ENCODE results near the gene SFR1.

The SFR1 gene

DNA sequence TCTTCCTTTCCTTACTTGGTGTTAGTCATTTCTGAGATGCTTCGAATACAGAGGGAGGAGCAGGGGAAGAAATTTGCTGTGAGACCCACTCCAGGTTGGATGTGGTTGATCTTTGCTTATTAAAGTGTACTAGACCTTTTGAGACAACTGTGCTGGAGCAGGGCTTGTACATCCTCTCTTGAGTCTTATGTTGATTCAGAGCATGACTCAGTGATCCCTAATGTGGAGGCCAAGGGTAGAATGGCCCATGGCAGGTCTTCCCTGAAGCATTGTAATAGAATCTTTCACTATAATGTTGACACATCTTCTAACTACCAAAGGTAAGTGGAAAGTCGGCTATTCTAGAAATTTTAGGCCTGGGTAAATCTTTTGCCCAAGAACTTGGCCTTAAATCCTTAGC, 17.0 kb upstream of the SFR1 start:
- no peak for DNase-seq (ENCODE audit: low read depth in 3 of 3)

- no peak for DNase-seq (ENCODE audit: low read depth in 3 of 3)
Measured at GRCh38 chr10:104109908-104110662, 11.9 kb upstream of the SFR1 start.

GRCh38 chr10:104113376-104113956, 8.5 kb upstream of the SFR1 start:
- DNase-seq (ENCODE audit: low read depth in 3 of 3), result no peak

DNA sequence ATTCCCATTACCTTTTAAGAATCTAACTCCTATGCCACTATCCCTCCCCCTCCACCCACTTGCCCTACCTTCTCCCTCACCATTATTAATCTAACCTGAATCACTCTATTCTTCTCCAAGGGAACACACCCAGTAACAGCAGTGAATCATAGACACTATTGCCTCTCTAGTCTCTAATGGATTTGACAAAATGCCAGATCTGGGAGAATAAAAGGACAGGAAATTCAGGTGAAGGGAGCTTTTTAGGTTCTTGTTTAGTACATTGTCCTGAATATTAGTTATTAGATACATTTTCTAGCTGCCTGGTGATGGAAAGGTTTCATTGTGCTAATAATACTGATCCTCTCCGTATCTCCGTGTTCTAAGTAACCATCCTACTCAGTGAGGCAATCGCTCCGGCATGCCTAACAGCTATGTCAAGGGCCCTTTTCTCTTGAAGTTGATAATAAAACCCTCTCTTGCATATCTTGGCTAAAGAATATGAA, 4.1 kb upstream of the SFR1 start:
- DNase-seq (ENCODE audit: low read depth in 3 of 3), result no peak

DNA sequence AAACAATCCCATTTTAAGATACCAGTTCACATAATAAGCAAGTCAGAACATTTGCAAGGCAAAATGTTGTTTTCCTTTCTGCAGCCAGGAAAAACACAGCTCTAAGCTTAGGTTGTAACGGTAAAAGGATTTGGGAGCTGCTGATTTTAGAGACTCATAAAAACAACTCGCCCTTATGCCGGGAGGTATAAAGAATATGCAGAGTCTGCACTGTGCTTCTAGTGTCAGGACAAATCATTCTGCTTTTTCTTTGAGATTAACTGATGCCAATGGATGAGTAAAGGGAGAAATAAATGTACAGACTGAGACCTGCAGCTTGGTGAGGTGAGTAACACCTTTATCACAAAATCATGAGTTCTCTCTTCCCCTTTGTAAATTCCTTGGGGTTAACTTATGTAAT, 2.0 kb upstream of the SFR1 start:
- no peak for DNase-seq (ENCODE audit: low read depth in 3 of 3)

DNA sequence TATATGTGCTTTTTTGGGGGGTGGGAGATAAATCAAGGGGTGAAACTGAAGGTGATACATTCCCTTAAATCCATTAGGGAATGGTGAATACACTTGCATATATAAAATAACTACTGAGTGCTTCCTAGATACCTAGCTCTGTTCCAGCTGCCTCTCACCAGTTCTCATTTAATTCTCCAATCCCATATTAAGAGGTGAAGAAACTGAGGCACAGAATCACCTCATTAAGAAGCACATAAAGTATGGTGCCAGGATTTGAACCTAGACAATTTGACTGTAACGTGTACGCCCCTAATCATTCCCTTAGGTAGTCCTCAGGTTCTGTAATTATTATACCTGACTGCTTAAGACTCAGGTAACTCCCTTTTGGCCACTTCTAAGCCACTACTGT, 1.5 kb upstream of the SFR1 start:
- DNase-seq (ENCODE audit: low read depth in 3 of 3), result no peak

DNA sequence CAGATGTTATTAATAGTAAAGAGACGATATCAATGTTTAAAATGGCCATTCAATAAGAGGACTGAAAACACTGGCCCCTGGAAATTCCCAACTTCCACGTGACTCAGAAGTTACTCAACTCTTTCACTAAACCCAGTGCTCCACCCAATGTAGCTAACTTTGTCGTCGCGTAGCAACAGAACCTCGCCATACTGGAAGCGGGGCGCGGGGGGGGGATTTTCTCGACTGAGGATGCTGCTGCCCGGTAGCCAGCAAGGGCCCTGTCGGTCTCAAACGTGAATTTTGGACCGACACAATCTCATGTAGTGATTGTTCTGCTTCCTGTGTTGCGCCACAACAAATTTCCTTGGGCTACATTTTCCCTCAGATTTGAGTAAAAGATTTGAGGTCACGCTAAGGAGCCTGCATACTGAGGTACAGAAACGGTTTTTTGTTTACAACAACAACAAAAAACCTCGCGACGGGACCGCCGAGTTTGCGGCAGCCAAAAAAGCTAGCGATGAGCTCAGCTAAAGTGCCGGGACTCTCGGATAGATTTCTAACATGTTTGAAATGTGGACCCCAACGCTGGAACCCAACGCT, 977 bp upstream of the SFR1 start:
- peak; percentile 52 to 76 (median 64) for DNase-seq (ENCODE audit: low read depth in 3 of 3)

DNA sequence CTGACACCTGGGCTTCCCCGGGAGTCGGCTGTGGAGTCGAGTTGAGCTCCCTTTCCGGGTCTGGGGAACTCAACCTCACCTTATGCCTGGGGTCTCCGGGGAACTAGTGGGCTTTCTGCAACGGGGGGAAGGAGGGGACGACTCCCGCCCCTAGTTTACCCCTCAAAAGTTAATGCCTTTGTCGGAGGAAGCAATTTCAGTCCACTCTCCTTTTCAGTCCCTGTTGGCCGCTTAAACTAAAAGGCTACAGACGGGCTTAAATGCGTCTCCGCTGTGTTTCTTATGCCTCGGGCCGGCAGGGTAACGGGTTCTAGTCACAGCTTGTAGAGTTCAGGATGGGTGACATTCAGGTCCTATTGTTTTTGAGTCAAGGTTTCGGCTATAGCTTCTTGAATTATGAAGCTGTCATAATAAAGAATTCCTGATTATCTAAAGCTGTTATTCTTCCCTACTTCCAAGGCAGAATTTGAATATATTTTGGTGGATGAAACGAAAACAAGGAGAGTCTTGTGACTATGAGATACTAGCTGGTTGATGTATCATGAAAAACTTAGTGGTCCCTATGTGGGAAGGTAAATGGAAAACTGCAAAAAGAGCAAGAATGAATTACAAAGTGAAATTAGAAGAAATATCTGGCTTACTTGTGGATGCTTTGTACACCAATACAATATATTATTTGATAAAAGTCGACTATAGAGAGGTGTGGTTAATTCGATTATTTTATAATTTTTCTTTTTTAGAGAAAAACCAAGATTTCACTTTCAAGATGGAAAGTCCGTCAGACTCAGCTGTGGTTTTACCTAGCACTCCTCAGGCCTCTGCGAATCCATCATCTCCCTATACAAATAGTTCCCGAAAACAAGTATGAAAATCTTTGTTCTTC, 495 bp downstream of the SFR1 start:
- DNase-seq (ENCODE audit: low read depth in 3 of 3), result no peak

DNA sequence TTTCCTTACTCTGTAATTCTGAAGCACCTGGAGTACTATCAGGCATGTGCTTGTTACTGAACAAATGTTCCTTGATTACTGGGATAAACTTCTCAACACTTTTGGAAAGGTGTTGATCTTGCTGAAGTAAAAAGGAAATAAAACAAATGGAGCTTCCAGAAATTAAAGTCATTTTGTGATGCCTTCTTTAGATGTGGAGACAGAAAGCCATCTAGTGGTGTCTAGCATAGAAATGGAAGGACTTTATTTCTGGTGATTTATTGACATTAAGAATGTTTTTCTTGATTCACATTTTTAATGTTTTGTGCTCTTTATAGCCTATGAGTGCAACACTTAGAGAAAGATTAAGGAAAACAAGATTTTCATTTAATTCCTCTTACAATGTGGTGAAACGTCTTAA, 1.4 kb downstream of the SFR1 start:
- no peak for DNase-seq (ENCODE audit: low read depth in 3 of 3)

DNA sequence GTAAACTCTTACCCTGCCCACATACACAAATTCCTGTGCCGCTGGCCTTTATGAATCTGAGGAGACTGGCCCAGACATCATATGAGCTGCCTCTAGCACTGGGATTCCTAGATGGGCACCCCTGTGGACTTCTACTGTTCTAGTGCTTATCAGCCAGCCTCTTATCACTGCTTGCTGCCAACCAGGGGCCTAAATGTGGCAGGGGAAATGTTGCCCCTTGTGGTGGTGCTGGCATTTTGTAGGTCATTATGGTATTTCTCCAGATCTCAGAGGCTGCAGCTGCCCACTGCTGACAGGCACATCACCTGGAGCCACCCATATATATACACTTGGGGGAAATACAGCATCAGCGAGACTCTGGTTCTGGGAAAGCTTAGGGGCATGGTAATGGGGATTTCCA, 5.4 kb downstream of the SFR1 start:
- no peak for DNase-seq (ENCODE audit: low read depth in 3 of 3)

- no peak for DNase-seq (ENCODE audit: low read depth in 3 of 3)
Measured at GRCh38 chr10:104128214-104128613, 6.2 kb downstream of the SFR1 start.

DNA sequence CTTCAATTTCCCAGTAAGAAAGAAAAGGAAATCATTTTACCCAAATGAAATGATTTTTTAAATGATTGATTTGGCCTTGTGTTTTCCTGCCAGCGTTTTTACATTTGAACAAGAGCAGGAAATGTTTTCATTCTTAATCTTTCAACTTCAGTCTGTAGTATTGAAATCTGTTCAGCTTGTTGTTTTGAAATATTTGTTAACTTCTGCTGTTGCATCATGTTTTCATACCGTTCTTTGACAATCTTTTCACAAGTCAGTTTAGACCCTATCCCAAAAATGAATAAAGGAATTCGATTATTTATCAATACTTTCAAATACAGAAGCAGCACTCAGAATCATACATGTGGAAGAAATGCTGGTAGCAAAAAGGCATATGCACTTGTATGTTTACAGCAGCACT, 8.1 kb downstream of the SFR1 start:
- DNase-seq (ENCODE audit: low read depth in 3 of 3), result no peak

DNA sequence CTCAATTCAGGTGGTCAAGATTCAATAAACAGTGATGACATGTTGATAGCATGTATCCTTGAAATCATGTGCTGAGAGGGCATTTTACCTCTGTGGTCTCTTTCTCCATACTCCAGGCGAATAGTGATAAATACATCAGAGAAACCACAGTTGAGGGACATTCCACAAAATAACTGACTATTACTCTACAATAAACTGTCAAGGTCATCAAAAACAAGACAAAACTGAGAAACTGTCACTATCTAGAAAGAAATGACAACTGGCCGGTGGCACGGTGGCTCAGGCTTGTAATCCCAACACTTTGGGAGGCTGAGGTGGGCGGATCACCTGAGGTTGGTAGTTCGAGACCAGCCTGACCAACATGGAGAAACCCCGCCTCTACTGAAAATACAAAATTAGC, 16.2 kb downstream of the SFR1 start:
- no peak for DNase-seq (ENCODE audit: low read depth in 3 of 3)

DNA sequence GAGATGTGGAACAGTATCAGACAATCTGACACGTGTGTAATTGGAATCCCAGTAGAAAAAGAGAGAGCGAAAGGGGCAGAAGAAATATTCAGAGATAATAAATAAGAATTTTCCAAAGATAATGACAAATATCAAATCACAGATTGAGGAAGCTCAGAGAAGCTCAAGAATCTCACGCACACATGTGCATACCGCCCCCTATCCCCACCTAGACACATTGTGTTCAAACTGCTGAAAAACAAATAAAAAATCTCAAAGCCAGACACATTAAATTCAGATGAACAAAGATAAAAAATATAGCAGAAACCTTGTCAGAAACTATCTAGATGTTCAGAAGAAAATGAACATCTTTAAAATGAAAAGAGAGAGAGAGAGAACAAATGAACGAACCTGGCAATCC, 17.2 kb downstream of the SFR1 start:
- DNase-seq (ENCODE audit: low read depth in 3 of 3), result no peak

DNA sequence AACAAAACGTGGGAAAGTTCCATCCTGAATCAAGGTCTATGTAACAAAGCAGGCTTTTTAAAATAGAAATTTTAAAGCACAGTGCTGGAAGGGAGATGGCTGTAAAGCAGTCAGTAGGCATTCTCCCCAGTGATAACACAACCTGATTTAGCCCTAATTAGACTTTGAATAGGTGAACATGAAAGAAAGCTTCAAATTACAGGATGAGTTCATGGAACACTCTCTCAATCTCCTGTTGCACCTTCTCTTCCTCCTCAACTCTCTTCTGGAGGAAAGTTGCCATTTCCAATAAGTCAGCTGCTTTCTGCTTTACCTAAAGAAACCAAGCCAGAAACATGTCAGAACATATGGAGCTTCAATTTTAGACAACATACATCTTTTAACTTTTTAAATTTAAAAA, 20.1 kb downstream of the SFR1 start:
- no peak for DNase-seq (ENCODE audit: low read depth in 3 of 3)

- no peak for DNase-seq (ENCODE audit: low read depth in 3 of 3)
Measured at GRCh38 chr10:104143829-104144228, 21.9 kb downstream of the SFR1 start.

DNA sequence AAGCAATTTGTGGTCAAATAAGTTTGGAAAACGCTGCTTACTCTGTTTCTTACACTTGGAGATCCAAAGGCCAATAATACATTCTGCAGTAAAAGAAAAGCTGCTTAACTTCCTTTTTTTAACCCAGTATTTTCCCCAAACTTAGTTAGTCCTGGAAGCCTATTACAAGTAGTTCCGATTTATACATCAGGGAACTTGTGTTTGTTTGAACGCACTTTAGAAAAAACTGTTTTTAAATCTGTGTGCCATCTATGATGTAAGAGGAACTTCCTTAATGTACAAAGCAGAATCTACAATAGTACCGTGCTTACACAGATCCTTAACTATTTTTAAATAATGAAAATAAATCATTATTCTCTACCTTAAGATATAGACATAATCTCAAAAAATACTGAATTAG, 23.0 kb downstream of the SFR1 start:
- no peak for DNase-seq (ENCODE audit: low read depth in 3 of 3)

DNA sequence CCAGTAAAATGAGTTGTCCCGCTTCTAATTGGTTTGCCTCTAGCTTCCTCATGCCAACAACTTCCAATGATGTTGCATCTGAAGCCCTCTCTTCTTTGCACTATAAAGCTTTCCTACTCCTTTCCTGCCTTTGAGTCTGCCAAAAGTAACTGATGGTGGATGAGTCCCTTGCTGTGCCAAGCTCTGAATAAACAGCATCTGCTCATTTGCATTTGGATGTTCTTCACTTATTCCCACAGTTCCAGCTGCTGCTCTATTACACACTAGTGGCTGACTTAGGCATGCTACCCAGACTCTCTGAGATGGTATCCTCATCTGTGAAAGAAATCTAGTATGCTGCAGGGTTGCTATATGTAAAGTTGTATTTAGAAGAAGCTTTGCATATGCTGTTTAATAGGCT, 24.9 kb downstream of the SFR1 start:
- DNase-seq (ENCODE audit: low read depth in 3 of 3), result no peak

DNA sequence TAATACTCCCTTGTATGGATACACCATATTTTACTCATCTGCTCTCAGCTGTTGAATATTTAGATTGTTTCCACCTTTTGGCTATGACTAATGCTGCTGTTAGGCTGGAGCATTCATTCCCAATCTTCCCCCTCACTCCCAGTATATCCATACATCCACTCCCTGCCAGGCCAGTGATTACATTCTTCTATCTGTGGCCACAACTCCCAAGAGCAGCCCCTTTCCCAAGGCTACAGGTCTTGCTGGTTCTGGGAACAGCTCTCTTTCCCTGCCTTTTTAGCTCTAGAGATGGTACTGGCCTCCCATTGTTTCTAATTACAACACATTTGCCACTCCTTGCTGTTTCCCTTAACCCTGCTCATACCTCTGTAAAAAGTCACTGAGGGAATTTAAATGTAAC, 28.2 kb downstream of the SFR1 start:
- no peak for DNase-seq (ENCODE audit: low read depth in 3 of 3)

GRCh38 chr10:104151737-104152136, 29.8 kb downstream of the SFR1 start:
- no peak for DNase-seq (ENCODE audit: low read depth in 3 of 3)

GRCh38 chr10:104155591-104155990, 33.6 kb downstream of the SFR1 start:
- no peak for DNase-seq (ENCODE audit: low read depth in 3 of 3)

- no peak for DNase-seq (ENCODE audit: low read depth in 3 of 3)
Measured at GRCh38 chr10:104170610-104171254, 48.8 kb downstream of the SFR1 start.
